DMS53 treated with DMSO at 0.1 percent for 48 hours (cell line): Measurements from ENCODE around the gene SPTBN2.
A peak's percentile ranks its signal among the peaks of the same experiment; 100 is the strongest.

Experiments
- DNase-seq: peaks from one replicate; lab custom pipeline; 2025; ENCODE audit not compliant: unreplicated experiment; lab: John Stamatoyannopoulos, UW

The SPTBN2 gene

GRCh38 chr11:66728693-66729385 is at the start of gene SPTBN2:
Gene SPTBN2, minus strand, starts transcription at chr11:66729216. Its CDS starts 7,976 bp downstream, at chr11:66721240.
- peak; percentile 29 for DNase-seq

GRCh38 chr11:66768818-66769217 is 39.8 kb upstream of the SPTBN2 start:
- no peak for DNase-seq

DNA sequence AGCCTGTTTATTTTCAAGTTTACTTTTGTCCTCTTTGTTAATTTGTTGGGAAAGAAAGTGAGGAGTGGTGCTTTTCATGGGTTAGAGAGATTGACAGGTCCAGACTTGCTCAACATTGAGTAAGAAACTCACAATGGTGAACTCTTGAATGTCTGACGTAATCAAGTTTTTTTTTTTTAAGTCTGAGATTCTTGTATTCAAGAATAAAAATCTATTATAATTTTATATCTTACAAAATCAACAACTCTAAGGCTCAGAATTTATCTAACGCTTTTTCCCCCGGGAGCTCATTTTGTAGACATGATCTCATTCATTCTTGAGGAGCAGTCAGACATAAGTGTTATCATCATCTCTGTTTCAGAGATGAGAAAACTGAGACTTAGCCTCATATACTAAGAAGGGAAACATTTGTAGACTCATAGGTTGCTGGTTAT is 39.1 kb upstream of the SPTBN2 start:
- DNase-seq, result no peak

- no peak for DNase-seq
Measured at GRCh38 chr11:66767666-66768065, 38.6 kb upstream of the SPTBN2 start.

GRCh38 chr11:66766681-66767080 is 37.7 kb upstream of the SPTBN2 start:
- DNase-seq, result no peak

GRCh38 chr11:66762088-66762487 is 33.1 kb upstream of the SPTBN2 start:
- DNase-seq, result no peak

DNA sequence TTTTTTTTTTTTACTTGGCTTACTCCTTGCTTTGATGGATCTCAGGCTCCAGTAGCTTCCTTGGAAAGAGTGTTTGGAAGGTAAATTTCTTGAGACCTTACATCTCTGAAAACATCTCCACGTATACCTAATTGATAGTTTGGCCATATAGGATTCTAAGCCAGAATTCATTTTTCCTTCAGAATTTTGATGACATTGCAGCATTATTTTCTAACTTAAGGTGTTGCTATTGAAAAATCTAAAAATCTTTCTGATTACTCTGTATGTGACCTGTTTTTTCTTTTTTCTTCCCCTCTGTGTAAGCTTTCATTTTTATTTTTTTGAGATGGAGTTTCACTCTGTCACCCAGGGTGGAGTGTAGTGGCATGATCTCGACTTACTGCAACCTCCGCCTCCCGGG is 23.1 kb upstream of the SPTBN2 start:
- no peak for DNase-seq

- DNase-seq, result peak; percentile 83
Measured at GRCh38 chr11:66749091-66749490, 20.1 kb upstream of the SPTBN2 start.

- DNase-seq, result no peak
Measured at GRCh38 chr11:66747480-66747879, 18.5 kb upstream of the SPTBN2 start.

DNA sequence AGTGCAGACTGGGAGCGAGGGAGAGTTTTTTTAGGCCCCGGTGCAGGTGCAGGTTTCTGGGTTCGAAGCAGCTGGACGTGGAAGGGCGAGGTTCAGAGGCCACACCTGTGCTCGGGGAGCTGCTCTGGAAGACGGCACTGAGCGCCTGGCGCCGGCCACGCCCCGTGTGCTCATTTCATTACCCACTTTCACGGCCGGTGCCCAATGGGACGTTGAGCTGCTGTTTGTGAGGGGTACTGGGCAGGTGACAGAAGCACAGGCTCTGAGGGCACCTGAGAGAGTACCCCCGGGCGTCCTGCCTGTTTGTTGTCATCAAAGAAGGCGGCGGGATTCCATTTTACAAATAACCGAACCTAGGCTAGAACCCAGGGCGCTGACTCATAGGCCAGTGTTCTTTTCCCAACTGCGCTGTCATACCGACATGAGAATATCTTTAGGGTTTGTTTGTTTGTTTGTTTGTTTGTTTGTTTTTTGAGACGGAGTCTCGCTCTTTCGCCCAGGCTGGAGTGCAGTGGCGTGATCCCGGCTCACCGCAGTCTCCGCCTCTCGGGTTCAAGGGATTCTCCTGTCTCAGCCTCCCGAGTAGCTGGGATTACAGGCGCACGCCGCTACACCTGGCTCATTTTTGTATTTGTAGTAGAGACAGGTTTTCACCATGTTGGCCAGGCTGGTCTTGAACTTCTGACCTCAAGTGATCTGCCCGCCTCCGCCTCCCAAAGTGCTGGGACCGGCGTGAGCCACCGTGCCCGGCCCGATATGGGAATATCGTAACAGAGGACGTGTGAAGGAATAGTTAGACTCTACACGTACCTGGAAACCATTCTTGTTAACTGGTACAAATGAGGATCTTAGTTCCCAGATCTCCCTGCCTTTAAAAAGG is 16.6 kb upstream of the SPTBN2 start:
- peak; percentile 47 for DNase-seq

GRCh38 chr11:66744485-66745355 is 15.7 kb upstream of the SPTBN2 start:
- DNase-seq, result peak; percentile 82

GRCh38 chr11:66743271-66743968 is 14.4 kb upstream of the SPTBN2 start:
- no peak for DNase-seq

DNA sequence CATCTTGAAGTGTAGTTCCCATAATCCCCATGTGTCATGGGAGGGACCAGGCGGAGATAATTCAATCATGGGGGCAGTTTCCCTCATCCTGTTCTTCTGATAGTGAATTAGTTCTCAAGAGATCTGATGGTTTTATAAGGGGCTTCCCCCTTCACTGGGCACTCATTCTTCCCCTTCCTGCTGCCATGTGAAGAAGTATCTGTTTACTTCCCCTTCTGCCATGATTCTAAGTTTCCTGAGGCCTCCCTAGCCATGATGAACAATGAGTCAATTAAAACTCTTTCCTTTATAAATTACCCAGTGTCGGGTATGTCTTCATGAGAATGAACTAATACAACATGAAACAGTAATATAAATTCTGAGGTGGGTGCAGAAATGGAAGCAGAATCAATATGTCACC is 12.1 kb upstream of the SPTBN2 start:
- DNase-seq, result no peak

DNA sequence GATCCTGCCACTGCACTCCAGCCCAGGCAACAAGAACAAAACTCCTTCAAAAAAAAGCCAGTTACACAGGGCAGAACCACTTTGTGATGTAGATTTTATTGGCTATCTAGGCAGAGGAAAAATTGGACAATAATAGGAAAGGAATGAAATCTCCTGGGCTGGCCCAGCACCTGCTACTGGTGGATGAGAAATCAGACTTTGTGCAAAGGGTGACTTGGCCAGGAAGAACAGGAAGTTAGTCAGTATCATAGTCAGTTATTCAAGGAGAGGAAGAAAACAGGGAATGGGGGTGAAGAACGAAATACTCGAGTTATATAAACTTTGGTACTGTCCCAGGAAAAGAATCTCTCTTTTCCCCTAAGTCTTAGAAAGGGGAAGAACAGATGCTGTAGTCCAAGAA is 11.0 kb upstream of the SPTBN2 start:
- no peak for DNase-seq

- no peak for DNase-seq
Measured at GRCh38 chr11:66734215-66734614, 5.2 kb upstream of the SPTBN2 start.

DNA sequence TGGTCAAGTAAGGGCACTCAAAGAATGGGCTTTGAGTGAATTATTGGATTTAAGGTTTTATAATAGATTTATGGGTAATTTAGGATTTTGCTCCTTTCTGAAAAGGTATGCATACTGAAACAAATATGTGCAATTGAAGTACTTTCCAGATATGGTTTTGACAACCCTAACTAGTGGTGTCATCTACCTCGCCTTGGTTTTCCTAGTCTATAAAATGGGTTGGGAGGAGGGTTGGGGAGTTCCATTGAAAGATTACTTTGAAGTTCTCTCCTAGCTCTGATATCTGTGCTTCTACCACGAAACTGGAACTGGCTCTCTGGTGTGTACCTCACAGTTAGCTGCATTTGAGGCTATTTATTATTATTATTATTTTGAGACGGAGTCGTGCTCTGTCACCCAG is 431 bp upstream of the SPTBN2 start:
- no peak for DNase-seq

GRCh38 chr11:66728038-66728692 is 851 bp downstream of the SPTBN2 start:
- no peak for DNase-seq

DNA sequence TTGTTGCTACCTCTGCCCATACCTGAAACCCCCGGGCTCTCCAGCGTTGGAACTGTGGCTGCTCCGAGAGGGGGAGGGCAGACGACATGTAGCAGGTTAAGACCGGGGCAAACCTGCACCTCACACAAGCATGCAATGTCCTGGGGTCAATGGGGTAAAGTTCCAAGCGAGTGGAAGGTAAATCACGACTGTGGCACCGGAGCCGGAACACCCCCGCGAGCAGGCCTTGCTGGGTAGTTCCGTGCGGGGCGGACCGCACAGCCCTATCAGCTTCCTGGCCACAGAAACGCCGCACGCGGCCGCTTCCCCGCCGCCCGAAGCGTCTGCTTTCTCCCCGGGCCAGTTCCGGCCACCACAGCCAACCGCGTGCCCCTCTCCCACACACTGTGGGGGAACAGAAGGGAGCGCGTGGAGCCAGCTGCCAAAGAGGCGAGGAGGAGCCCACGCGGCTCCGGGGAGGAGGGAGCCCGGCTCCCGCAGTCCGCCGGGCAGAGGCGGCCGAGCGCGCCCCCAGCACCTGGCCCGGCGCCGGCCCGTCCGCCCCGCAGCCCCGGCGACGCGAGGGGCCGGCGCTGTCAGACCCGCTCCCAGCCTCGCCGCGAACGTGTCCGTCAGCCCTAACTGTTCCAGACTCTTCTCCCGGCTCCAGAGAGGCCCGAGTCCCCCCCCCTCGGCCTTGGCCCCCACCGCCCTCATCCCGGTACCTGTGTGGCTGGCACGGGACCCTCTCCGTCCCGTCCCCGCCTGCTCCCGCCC is 1.6 kb downstream of the SPTBN2 start:
- DNase-seq, result peak; percentile 36

DNA sequence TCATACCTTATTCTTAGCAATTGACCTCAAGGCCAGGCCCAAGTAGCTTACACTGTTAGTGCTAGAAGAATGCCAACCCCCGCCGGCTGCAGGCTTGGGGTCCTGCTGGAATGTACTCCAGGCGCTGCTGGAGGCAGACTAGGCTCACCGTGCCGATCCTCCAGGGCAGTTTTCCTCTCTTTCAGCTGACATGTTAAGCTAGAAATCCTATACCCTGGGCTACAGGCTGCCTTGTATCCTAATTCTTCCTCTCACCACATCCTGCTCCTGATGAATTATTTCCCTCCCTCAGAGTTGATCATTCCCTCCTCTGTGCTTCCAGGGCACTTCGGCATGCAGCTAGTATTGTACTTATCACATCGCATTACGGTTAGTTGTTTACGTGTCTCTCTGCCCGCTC is 3.4 kb downstream of the SPTBN2 start:
- DNase-seq, result no peak
